HEK293 (cell line): ENCODE results near the gene FARSA.

ENCODE experiments used
- CTCF ChIA-PET: fragments of 350-600 bp; formaldehyde crosslinking; extraction: SDS; loops from one replicate; lab custom pipeline; 2021; ENCODE audit warnings: antibody characterized with exemption; lab: Yijun Ruan, JAX
- POLR2A ChIA-PET: fragments of 300-600 bp; formaldehyde crosslinking; extraction: SDS; loops from one replicate; lab custom pipeline; 2020; ENCODE audit warnings: antibody characterized with exemption, inconsistent platforms; lab: Yijun Ruan, JAX
- H3K27ac ChIP-seq: fragments of 200-500 bp; sonication (Bioruptor generic); 2 replicates; pipeline ENCODE4 v1.5.1; 2014; ENCODE audit warnings: low read depth, low read length, control low read depth, inconsistent platforms; ENCODE audit errors: extremely low read depth
- H3K36me3 ChIP-seq, 2 experiments: fragments of 200-500 bp in 1 of 2; sonication (Bioruptor generic) in 1 of 2; 1 replicate in 1 of 2; 2 replicates in 1 of 2; pipeline ENCODE4 v1.5.1; 2014 to 2017; ENCODE audit warnings: inconsistent platforms in 2 of 2, low read length in 2 of 2; ENCODE audit not compliant: control insufficient read depth in 2 of 2, insufficient read depth in 1 of 2
- H3K4me1 ChIP-seq: fragments of 200-500 bp; sonication (Bioruptor generic); 2 replicates; pipeline ENCODE4 v1.5.1; 2014; ENCODE audit warnings: mild to moderate bottlenecking, low read length, inconsistent platforms; ENCODE audit not compliant: control insufficient read depth, insufficient read depth
- H3K4me3 ChIP-seq: 2 replicates; pipeline ENCODE4 v1.5.1; 2011; ENCODE audit warnings: low read depth, mild to moderate bottlenecking, control low read depth, low read length, moderate library complexity
- H3K9me3 ChIP-seq: fragments of 200-500 bp; sonication (Bioruptor generic); 2 replicates; pipeline ENCODE4 v1.5.1; 2014; ENCODE audit warnings: low read depth, low read length, inconsistent platforms; ENCODE audit not compliant: control insufficient read depth, insufficient read depth
- GFI1B ChIP-seq: fragments of 450-650 bp; formaldehyde crosslinking; IDR thresholded peaks from 2 replicates; pipeline ENCODE4 v1.5.1; 2016; ENCODE audit warnings: missing biosample characterization, missing genetic modification characterization
- REPIN1 ChIP-seq: fragments of 450-650 bp; formaldehyde crosslinking; IDR thresholded peaks from 2 replicates; pipeline ENCODE4 v1.5.1; 2017; ENCODE audit warnings: missing biosample characterization, missing genetic modification characterization, low read depth
- ZBTB1 ChIP-seq: fragments of 450-650 bp; formaldehyde crosslinking; IDR thresholded peaks from 2 replicates; pipeline ENCODE4 v1.5.1; 2016; ENCODE audit warnings: missing biosample characterization, missing genetic modification characterization
- ZBTB26 ChIP-seq: fragments of 450-650 bp; formaldehyde crosslinking; optimal IDR thresholded peaks from 2 replicates; pipeline ENCODE3; 2016; ENCODE audit warnings: missing biosample characterization, mild to moderate bottlenecking, missing genetic modification characterization
- ZEB2 ChIP-seq: fragments of 450-650 bp; formaldehyde crosslinking; IDR thresholded peaks from 2 replicates; pipeline ENCODE4 v1.5.1; 2016; ENCODE audit warnings: missing biosample characterization, missing genetic modification characterization
- ZFP37 ChIP-seq: fragments of 450-650 bp; formaldehyde crosslinking; IDR thresholded peaks from 2 replicates; pipeline ENCODE4 v1.5.1; 2016; ENCODE audit warnings: missing biosample characterization, missing genetic modification characterization
- ZNF114 ChIP-seq: fragments of 450-650 bp; formaldehyde crosslinking; IDR thresholded peaks from 2 replicates; pipeline ENCODE4 v1.5.0; 2017; ENCODE audit warnings: missing biosample characterization, missing genetic modification characterization
- ZNF140 ChIP-seq: fragments of 450-650 bp; formaldehyde crosslinking; IDR thresholded peaks from 2 replicates; pipeline ENCODE4 v1.5.1; 2016; ENCODE audit warnings: missing biosample characterization, missing genetic modification characterization
- ZNF155 ChIP-seq: fragments of 450-650 bp; formaldehyde crosslinking; IDR thresholded peaks from 2 replicates; pipeline ENCODE4 v1.5.1; 2016; ENCODE audit warnings: missing biosample characterization, missing genetic modification characterization
- ZNF157 ChIP-seq: fragments of 450-650 bp; formaldehyde crosslinking; IDR thresholded peaks from 2 replicates; pipeline ENCODE4 v1.5.1; 2016; ENCODE audit warnings: missing biosample characterization, missing genetic modification characterization
- ZNF18 ChIP-seq: fragments of 450-650 bp; formaldehyde crosslinking; IDR thresholded peaks from 2 replicates; pipeline ENCODE4 v1.5.1; 2016; ENCODE audit warnings: missing biosample characterization, missing genetic modification characterization
- ZNF239 ChIP-seq: fragments of 450-650 bp; formaldehyde crosslinking; IDR thresholded peaks from 2 replicates; pipeline ENCODE4 v1.5.1; 2016; ENCODE audit warnings: missing biosample characterization, missing genetic modification characterization
- ZNF37A ChIP-seq: fragments of 450-650 bp; IDR thresholded peaks from 2 replicates; pipeline ENCODE4 v1.5.1; 2018; ENCODE audit warnings: missing biosample characterization, missing genetic modification characterization
- ZNF391 ChIP-seq: fragments of 450-650 bp; formaldehyde crosslinking; IDR thresholded peaks from 2 replicates; pipeline ENCODE4 v1.5.1; 2016; ENCODE audit warnings: low read depth, missing biosample characterization, missing genetic modification characterization, borderline replicate concordance
- ZNF555 ChIP-seq: fragments of 450-650 bp; formaldehyde crosslinking; conservative IDR thresholded peaks from 2 replicates; pipeline ENCODE4 v1.5.1; 2017; ENCODE audit warnings: missing biosample characterization, mild to moderate bottlenecking, missing genetic modification characterization, inconsistent platforms
- ZNF629 ChIP-seq: fragments of 450-650 bp; formaldehyde crosslinking; IDR thresholded peaks from 2 replicates; pipeline ENCODE4 v1.5.1; 2017; ENCODE audit warnings: missing biosample characterization, missing genetic modification characterization
- ZNF670 ChIP-seq: fragments of 450-650 bp; formaldehyde crosslinking; IDR thresholded peaks from 2 replicates; pipeline ENCODE4 v1.5.1; 2016; ENCODE audit warnings: missing biosample characterization, missing genetic modification characterization, low read depth
- ZNF747 ChIP-seq: fragments of 450-650 bp; formaldehyde crosslinking; IDR thresholded peaks from 2 replicates; pipeline ENCODE4 v1.5.1; 2016; ENCODE audit warnings: missing biosample characterization, missing genetic modification characterization
- ZNF785 ChIP-seq: fragments of 450-650 bp; formaldehyde crosslinking; IDR thresholded peaks from 2 replicates; pipeline ENCODE4 v1.5.1; 2016; ENCODE audit warnings: missing biosample characterization, missing genetic modification characterization
- ZNF791 ChIP-seq: fragments of 450-650 bp; formaldehyde crosslinking; IDR thresholded peaks from 2 replicates; pipeline ENCODE4 v1.5.1; 2016; ENCODE audit warnings: missing biosample characterization, missing genetic modification characterization

FARSA gene

GRCh38 chr19:12907166-12907565 lies 26.3 kb downstream of the FARSA start:
- ChIA-PET CTCF (interaction anchor here (0.6 kb wide), 1 partner anchor 478 kb away, joined by 4 read pairs; no protein-coding TSS in a partner anchor), POLR2A (interaction anchor here (0.6 to 2.5 kb wide), 4 partner anchors 12 to 27 kb away, joined by 4 to 9 read pairs (median 5); partner anchors contain the start of genes DNASE2, FARSA and SYCE2)
- Histone ChIP-seq H3K4me1 (no peaks in the 10 kb centered on the region; the same call in 1 of the 2 replicates), H3K9me3 (no peaks in the 10 kb centered on the region), H3K4me3 (no peak overlapping the region), H3K27ac (no peak overlapping the region), H3K36me3 (no peaks in the 10 kb centered on the region)
- TF ChIP-seq ZNF239 (no peak), REPIN1 (tag by site-specific recombination) (no peak), ZNF157 (no peak), ZFP37 (tag by site-specific recombination) (no peak), ZNF18 (tag by site-specific recombination) (no peak), ZNF140 (tag by site-specific recombination) (no peak)

GRCh38 chr19:12899891-12900518 lies 33.5 kb downstream of the FARSA start:
- no peaks in the 10 kb centered on the region for H3K4me1 ChIP-seq
- TF ChIP-seq ZEB2 (no peak), ZNF555 (tag by site-specific recombination) (no peak), ZNF114 (no peak), ZBTB1 (tag by site-specific recombination) (no peak), ZNF629 (tag by site-specific recombination) (no peak), ZBTB26 (tag by site-specific recombination) (no peak)
- POLR2A ChIA-PET = interaction anchor here (1.4 to 4.6 kb wide), 3 partner anchors 9 to 33 kb away, joined by 7 to 25 read pairs (median 10); partner anchors contain the start of genes FARSA and GCDH
- no peak overlapping the region for H3K27ac ChIP-seq
- no peaks in the 10 kb centered on the region for H3K9me3 ChIP-seq
- peaks cover 0 to 35% of the 10 kb centered on the region in 2 experiments; a peak in 2 of 3 replicates for H3K36me3 ChIP-seq
- CTCF ChIA-PET = interaction anchor here (1.0 to 1.9 kb wide), 2 partner anchors 52 to 61 kb away, joined by 4 to 7 read pairs; no protein-coding TSS in a partner anchor
- no peak overlapping the region for H3K4me3 ChIP-seq

GRCh38 chr19:12896460-12896859 lies 37.1 kb downstream of the FARSA start:
- no peak overlapping the region for H3K4me3 ChIP-seq
- no peaks in the 10 kb centered on the region for H3K9me3 ChIP-seq
- ChIA-PET CTCF (interaction anchor here (0.6 to 2.5 kb wide), 2 partner anchors 11 to 36 kb away, joined by 3 to 7 read pairs; no protein-coding TSS in a partner anchor), POLR2A (no interaction called here)
- H3K27ac ChIP-seq = no peak overlapping the region
- TF ChIP-seq GFI1B (tag by site-specific recombination) (no peak), ZNF37A (tag by site-specific recombination) (no peak), ZNF791 (tag by site-specific recombination) (no peak), ZNF391 (tag by site-specific recombination) (no peak), ZNF785 (no peak), ZNF747 (no peak), ZNF670 (tag by site-specific recombination) (no peak), ZNF155 (tag by site-specific recombination) (no peak)
- no peaks in the 10 kb centered on the region for H3K4me1 ChIP-seq
- H3K36me3 ChIP-seq = peaks cover 0 to 52% of the 10 kb centered on the region in 2 experiments; a peak in 2 of 3 replicates
